ENCODE measurements around the gene BBS9. TPM values are rescaled to one million over a fixed set of nuclear protein-coding genes. Genes with fewer than 3 reads are reported as not detected.

The BBS9 gene
- total and polyA plus RNA-seq, 11 donors, result 7.4 to 29.3 (median 11.3) TPM

DNA sequence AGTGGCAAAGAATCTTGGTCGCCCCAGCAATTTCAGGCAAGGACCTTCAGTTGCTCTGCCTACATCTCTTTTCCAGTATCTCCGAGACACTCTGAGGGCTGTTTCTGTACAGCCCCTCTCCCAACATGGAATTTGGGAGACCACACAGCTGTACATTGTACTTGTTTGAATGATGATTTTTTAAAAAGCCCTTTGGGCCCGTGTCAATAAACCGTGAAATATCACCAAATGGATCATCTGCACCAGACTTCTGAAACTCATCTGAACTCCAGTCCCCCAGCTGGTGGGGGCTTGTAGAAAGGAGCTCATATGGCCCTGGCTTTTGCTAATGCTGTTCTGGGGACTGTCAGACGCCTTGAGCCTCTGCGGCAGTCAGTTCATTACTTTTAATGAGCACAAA is 374.9 kb downstream of the BBS9 start:
- intact Hi-C loops (cut with DNase I), result no loop called here
- Histone ChIP-seq H3K27me3 (no peaks in the 10 kb centered on the region), H3K4me3 (no peak overlapping the region), H3K9me3 (no peaks in the 10 kb centered on the region), H3K36me3 (peaks cover 0 to 16% (median 0%) of the 10 kb centered on the region in 9 donors), H3K27ac (no peak overlapping the region), H3K4me1 (peaks cover 0 to 25% (median 0%) of the 10 kb centered on the region in 12 donors)
- DNase-seq (no peak), ATAC-seq (no peak)
- TF ChIP-seq, protein P1, sequence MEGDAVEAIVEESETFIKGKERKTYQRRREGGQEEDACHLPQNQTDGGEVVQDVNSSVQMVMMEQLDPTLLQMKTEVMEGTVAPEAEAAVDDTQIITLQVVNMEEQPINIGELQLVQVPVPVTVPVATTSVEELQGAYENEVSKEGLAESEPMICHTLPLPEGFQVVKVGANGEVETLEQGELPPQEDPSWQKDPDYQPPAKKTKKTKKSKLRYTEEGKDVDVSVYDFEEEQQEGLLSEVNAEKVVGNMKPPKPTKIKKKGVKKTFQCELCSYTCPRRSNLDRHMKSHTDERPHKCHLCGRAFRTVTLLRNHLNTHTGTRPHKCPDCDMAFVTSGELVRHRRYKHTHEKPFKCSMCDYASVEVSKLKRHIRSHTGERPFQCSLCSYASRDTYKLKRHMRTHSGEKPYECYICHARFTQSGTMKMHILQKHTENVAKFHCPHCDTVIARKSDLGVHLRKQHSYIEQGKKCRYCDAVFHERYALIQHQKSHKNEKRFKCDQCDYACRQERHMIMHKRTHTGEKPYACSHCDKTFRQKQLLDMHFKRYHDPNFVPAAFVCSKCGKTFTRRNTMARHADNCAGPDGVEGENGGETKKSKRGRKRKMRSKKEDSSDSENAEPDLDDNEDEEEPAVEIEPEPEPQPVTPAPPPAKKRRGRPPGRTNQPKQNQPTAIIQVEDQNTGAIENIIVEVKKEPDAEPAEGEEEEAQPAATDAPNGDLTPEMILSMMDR (IDR thresholded peaks at IDR 0.05), result no peak
- TF ChIP-seq POLR2A (IDR thresholded peaks at IDR 0.05), result no peak
- 93 to 95% (median 94%) methylated on average over 6 of the region's 6 CpGs for WGBS, 4 donors

DNA sequence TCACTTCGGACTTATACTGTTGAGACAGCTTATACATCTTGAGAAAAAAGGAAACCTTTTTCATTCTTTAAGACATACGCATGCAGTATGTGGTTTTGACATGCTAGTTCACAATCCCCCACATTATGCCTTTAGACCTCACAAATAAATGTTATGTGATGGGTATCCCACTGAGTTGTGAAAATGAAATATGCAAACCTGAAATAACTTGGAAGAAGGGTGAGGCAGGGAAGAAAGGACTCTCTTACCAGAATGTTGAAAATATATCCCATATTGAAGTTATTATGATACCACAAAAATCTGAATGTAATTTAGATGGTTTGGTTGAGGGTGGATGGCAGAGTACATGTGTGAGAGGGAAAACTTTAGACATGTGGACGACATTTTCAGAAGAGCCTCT is 379.8 kb downstream of the BBS9 start:
- WGBS, 4 donors, result 84 to 86% (median 84%) methylated on average over 3 of the region's 3 CpGs
- ATAC-seq (no peak), DNase-seq (no peak)
- Histone ChIP-seq H3K36me3 (peaks cover 0 to 16% (median 0%) of the 10 kb centered on the region in 9 donors), H3K27ac (no peak overlapping the region), H3K27me3 (no peaks in the 10 kb centered on the region), H3K4me1 (peaks cover 0 to 4% (median 0%) of the 10 kb centered on the region in 12 donors), H3K4me3 (no peak overlapping the region), H3K9me3 (no peaks in the 10 kb centered on the region)
- TF ChIP-seq POLR2A (IDR thresholded peaks at IDR 0.05), result no peak
- TF ChIP-seq, protein P1 (IDR thresholded peaks at IDR 0.05), result no peak
- intact Hi-C loops (cut with DNase I), result no loop called here

DNA sequence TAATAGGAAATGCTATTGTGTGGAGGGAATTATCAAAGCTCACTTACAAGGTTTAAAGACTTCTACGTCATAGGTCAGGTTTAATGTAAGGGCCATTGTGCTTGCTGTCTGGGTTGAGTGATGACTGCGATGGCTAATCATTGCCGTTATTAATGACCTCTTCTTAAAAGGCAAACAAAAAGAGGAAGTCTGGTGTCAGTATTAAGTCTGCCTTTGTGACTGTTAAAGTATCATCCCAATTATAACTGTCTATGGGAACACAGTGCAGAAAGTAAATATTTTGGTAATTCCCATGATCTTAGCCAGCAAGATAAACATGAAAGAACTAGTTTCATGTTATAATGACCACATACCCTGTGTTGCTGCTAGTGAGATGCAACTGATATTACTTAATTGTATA is 382.4 kb downstream of the BBS9 start:
- no peak overlapping the region for H3K4me3 ChIP-seq
- H3K27me3 ChIP-seq, result no peaks in the 10 kb centered on the region
- no peaks in the 10 kb centered on the region for H3K4me1 ChIP-seq
- no peak overlapping the region for H3K27ac ChIP-seq
- peaks cover 0 to 11% (median 0%) of the 10 kb centered on the region in 9 donors for H3K36me3 ChIP-seq
- ATAC-seq (no peak), DNase-seq (no peak)
- intact Hi-C loops (cut with DNase I), result no loop called here
- no peaks in the 10 kb centered on the region for H3K9me3 ChIP-seq
- 46 to 74% (median 62%) methylated on average over 3 of the region's 3 CpGs for WGBS, 4 donors
- no peak for TF ChIP-seq POLR2A (IDR thresholded peaks at IDR 0.05)
- TF ChIP-seq, protein P1 (IDR thresholded peaks at IDR 0.05), result no peak

DNA sequence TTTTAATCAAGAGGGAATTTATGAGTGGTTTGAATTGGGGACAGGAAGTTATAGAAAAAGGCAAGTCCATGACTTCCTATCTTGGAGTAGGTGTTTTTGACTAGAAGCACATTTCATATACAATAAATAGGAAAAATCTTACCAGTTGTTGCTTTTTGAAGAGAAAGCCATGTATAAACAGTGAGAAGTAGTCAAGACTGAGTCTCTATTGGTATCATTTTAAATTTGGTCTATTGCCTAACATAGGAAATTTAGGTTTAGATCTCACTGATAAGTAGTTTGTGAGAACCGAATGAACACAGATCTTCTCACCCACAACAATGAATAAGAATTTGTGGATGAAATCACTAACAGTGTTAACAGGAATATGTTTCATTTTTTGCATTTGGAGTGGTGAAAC is 387.2 kb downstream of the BBS9 start:
- no peak for TF ChIP-seq POLR2A (IDR thresholded peaks at IDR 0.05)
- TF ChIP-seq, protein P1 (IDR thresholded peaks at IDR 0.05), result no peak
- Histone ChIP-seq H3K27ac (no peak overlapping the region), H3K27me3 (no peaks in the 10 kb centered on the region), H3K36me3 (no peaks in the 10 kb centered on the region), H3K9me3 (no peaks in the 10 kb centered on the region), H3K4me1 (no peaks in the 10 kb centered on the region), H3K4me3 (no peak overlapping the region)
- ATAC-seq (no peak), DNase-seq (no peak)
- WGBS, 4 donors, result 58 to 81% (median 76%) methylated on average over 1 of the region's 1 CpG
- intact Hi-C loops (cut with DNase I), result no loop called here

Measured in heart left ventricle (tissue), 16 donors.